K562 (cell line): Measurements from ENCODE around the gene STX1A. TPM values are rescaled to one million over a fixed set of nuclear protein-coding genes. Genes with fewer than 3 reads are reported as not detected.

Experiments
- ARNT ChIP-seq, 2 experiments: fragments of 450-650 bp; IDR thresholded peaks; 2 replicates each; pipeline ENCODE4 v1.6.1; 2016; ENCODE audit warnings: mild to moderate bottlenecking in 1 of 2
- CCNT2 ChIP-seq: IDR thresholded peaks from 2 replicates; pipeline ENCODE4 v1.6.1; 2011; ENCODE audit warnings: borderline replicate concordance, low read depth, mild to moderate bottlenecking, moderate library complexity, mixed read lengths, low read length; ENCODE audit not compliant: insufficient read length; ENCODE audit errors: extremely low read depth
- EHMT2 ChIP-seq: fragments of 450-650 bp; IDR thresholded peaks from 2 replicates; pipeline ENCODE4 v1.6.1; 2018; ENCODE audit warnings: antibody characterized with exemption
- ETV5 ChIP-seq: sonication (generic); formaldehyde crosslinking; IDR thresholded peaks from 2 replicates; pipeline ENCODE4 v1.4.0; 2020; ENCODE audit warnings: low read depth, mild to moderate bottlenecking, missing genetic modification reagents
- HDAC3 ChIP-seq: fragments of 450-650 bp; IDR thresholded peaks from 2 replicates; pipeline ENCODE4 v1.6.1; 2018; ENCODE audit warnings: borderline replicate concordance, mild to moderate bottlenecking, moderate library complexity; ENCODE audit not compliant: partially characterized antibody
- KAT7 ChIP-seq: sonication (generic); formaldehyde crosslinking; IDR thresholded peaks from 2 replicates; pipeline ENCODE4 v1.8.0; 2022; ENCODE audit warnings: missing genetic modification reagents, mild to moderate bottlenecking, borderline replicate concordance
- LCOR ChIP-seq: sonication (generic); formaldehyde crosslinking; IDR thresholded peaks from 2 replicates; pipeline ENCODE4 v1.8.0; 2022; ENCODE audit warnings: mild to moderate bottlenecking, missing genetic modification reagents
- POLR2AphosphoS5 ChIP-seq: IDR thresholded peaks from 2 replicates; pipeline ENCODE4 v1.6.1; 2011; ENCODE audit warnings: mild to moderate bottlenecking, low read depth, low read length, moderate library complexity; ENCODE audit not compliant: control insufficient read depth, insufficient read depth
- RAD21 ChIP-seq, 2 experiments: fragments of 250-450 bp in 1 of 2; fragments of 450-650 bp in 1 of 2; sonication (Bioruptor Pico) in 1 of 2; formaldehyde crosslinking in 1 of 2; IDR thresholded peaks in 1 of 2; conservative IDR thresholded peaks in 1 of 2; 2 replicates each; pipeline versions ENCODE4 v1.4.0 to v1.8.0; 2020 to 2022; ENCODE audit warnings: mild to moderate bottlenecking in 2 of 2, moderate library complexity in 1 of 2
- polyA plus RNA-seq, 8 experiments: library from polyadenylated mRNA; depleted of rRNA in 4 of 8; stranded (reverse) in 5 of 8; unstranded in 3 of 8; fragments of >200 nt; fragmentation: Nextera tagmentation in 2 of 8; fragmentation: Illumina TruSeq in 1 of 8; extraction: Ambion mirVana in 2 of 8; extraction: Trizol in 1 of 8; gene quantifications; 2 replicates each; pipeline versions ENCODE4 v1.2.1 to v1.2.3, GENCODE V29; 2011 to 2014; ENCODE audit warnings: inconsistent platforms in 1 of 8, missing spikeins in 1 of 8
- total RNA-seq, 7 experiments: library from RNA; depleted of rRNA in 6 of 7; stranded (reverse); fragments of >200 nt in 6 of 7; fragmentation: Illumina TruSeq in 2 of 7; extraction: Trizol in 2 of 7; gene quantifications; 2 replicates each; pipeline versions ENCODE4 v1.2.1 to v1.2.3, GENCODE V29; 2011 to 2021; ENCODE audit warnings: low replicate concordance in 1 of 7
- TF ChIP-seq, protein P1 (sequence below): fragments of 450-650 bp; IDR thresholded peaks from 2 replicates; pipeline ENCODE4 v1.6.1; 2016; ENCODE audit warnings: low read depth, mild to moderate bottlenecking, moderate library complexity
- TF ChIP-seq, protein P2 (sequence below), 2 experiments: fragments of 450-650 bp; IDR thresholded peaks; 2 replicates each; pipeline ENCODE4 v1.6.1; 2018; ENCODE audit warnings: mild to moderate bottlenecking in 2 of 2, low read depth in 1 of 2; ENCODE audit not compliant: partially characterized antibody in 2 of 2
- TF ChIP-seq, protein P3 (sequence below): sonication (generic); formaldehyde crosslinking; IDR thresholded peaks from 2 replicates; pipeline ENCODE4 v1.8.0; 2022; ENCODE audit warnings: missing genetic modification reagents, mild to moderate bottlenecking, moderate library complexity, borderline replicate concordance
- TF ChIP-seq, protein P4 (sequence below), 2 experiments: fragments of 450-650 bp in 1 of 2; sonication (generic) in 1 of 2; formaldehyde crosslinking in 1 of 2; IDR thresholded peaks in 1 of 2; conservative IDR thresholded peaks in 1 of 2; 2 replicates each; pipeline versions ENCODE4 v1.6.1 to v1.8.1; 2016 to 2023; ENCODE audit warnings: mild to moderate bottlenecking in 2 of 2, moderate library complexity in 2 of 2, inconsistent platforms in 1 of 2, missing genetic modification reagents in 1 of 2
- TF ChIP-seq, protein P5 (sequence below): sonication (generic); formaldehyde crosslinking; IDR thresholded peaks from 2 replicates; pipeline ENCODE4 v1.8.1; 2023; ENCODE audit warnings: mild to moderate bottlenecking, missing genetic modification reagents

STX1A gene
- total and polyA plus RNA-seq, 9 of the 15 experiments (the other 6 are each of a cell fraction or from before 2014, with no cell fraction given): 0.04 to 15.1 (median 6.3) TPM

DNA sequence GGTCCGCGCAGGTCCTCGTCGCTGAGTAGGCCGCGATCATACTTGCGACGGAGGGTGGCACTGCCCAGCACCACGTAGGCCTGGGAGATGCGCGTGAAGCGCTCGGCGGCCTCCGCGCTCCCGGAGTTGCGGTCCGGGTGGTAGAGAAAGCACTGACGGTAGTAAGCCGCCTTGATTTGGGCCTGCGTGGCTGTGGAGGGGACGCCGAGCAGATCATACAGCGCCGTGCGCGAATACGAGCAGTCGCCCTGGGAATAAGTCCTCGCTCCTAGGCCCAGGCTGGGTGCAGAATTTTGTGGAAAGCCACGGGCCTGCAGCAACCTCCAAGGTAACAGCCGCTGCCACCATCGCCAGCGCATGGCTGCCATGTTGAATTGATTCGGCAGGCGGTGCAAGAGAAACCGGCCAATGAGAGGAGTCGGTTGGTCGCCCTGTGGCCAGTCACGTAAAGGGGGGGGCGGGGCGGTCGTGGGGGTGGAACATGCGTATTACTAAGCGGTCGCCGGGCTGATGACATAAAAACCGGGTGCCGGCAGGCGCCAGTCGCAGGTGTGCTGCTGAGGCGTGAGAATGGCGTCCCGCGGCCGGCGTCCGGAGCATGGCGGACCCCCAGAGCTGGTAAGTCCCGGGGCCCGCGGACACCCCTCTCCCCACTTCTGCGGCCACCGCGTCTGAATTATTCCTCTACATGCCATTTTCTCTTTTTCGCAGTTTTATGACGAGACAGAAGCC, 36.2 kb downstream of the STX1A start, which contains the start of the genes BUD23 and DNAJC30 (continued):
- TF ChIP-seq RAD21 (CRISPR knock-in tag; conservative IDR thresholded peaks at IDR 0.05 in 1 of 2, IDR thresholded peaks at IDR 0.05 in 1 of 2) (0 out of 4 replicates have a peak, but pooled peaks of 1 of the 2 experiments have one; percentile 10), ARNT (IDR thresholded peaks at IDR 0.05) (no peak), ETV5 (CRISPR knock-in tag) (peak; percentile 51), EHMT2 (peak; percentile 47; the same call in 1 of the 2 replicates), CCNT2 (peak; percentile 58), LCOR (CRISPR knock-in tag) (peak; percentile 16), KAT7 (CRISPR knock-in tag) (peak; percentile 84; the same call in 1 of the 2 replicates), POLR2AphosphoS5 (peak; percentile 87), HDAC3 (no peak)
- TF ChIP-seq, protein P1, sequence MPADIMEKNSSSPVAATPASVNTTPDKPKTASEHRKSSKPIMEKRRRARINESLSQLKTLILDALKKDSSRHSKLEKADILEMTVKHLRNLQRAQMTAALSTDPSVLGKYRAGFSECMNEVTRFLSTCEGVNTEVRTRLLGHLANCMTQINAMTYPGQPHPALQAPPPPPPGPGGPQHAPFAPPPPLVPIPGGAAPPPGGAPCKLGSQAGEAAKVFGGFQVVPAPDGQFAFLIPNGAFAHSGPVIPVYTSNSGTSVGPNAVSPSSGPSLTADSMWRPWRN: no peak
- TF ChIP-seq, protein P2, sequence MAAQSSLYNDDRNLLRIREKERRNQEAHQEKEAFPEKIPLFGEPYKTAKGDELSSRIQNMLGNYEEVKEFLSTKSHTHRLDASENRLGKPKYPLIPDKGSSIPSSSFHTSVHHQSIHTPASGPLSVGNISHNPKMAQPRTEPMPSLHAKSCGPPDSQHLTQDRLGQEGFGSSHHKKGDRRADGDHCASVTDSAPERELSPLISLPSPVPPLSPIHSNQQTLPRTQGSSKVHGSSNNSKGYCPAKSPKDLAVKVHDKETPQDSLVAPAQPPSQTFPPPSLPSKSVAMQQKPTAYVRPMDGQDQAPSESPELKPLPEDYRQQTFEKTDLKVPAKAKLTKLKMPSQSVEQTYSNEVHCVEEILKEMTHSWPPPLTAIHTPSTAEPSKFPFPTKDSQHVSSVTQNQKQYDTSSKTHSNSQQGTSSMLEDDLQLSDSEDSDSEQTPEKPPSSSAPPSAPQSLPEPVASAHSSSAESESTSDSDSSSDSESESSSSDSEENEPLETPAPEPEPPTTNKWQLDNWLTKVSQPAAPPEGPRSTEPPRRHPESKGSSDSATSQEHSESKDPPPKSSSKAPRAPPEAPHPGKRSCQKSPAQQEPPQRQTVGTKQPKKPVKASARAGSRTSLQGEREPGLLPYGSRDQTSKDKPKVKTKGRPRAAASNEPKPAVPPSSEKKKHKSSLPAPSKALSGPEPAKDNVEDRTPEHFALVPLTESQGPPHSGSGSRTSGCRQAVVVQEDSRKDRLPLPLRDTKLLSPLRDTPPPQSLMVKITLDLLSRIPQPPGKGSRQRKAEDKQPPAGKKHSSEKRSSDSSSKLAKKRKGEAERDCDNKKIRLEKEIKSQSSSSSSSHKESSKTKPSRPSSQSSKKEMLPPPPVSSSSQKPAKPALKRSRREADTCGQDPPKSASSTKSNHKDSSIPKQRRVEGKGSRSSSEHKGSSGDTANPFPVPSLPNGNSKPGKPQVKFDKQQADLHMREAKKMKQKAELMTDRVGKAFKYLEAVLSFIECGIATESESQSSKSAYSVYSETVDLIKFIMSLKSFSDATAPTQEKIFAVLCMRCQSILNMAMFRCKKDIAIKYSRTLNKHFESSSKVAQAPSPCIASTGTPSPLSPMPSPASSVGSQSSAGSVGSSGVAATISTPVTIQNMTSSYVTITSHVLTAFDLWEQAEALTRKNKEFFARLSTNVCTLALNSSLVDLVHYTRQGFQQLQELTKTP (IDR thresholded peaks at IDR 0.05; ENCODE audit: low read depth in 1 of 2, partially characterized antibody in 2 of 2): peak in 1 of 2 experiments; percentile 41
- TF ChIP-seq, protein P3, sequence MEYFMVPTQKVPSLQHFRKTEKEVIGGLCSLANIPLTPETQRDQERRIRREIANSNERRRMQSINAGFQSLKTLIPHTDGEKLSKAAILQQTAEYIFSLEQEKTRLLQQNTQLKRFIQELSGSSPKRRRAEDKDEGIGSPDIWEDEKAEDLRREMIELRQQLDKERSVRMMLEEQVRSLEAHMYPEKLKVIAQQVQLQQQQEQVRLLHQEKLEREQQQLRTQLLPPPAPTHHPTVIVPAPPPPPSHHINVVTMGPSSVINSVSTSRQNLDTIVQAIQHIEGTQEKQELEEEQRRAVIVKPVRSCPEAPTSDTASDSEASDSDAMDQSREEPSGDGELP (CRISPR knock-in tag): peak; percentile 81
- TF ChIP-seq, protein P4, sequence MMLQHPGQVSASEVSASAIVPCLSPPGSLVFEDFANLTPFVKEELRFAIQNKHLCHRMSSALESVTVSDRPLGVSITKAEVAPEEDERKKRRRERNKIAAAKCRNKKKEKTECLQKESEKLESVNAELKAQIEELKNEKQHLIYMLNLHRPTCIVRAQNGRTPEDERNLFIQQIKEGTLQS (IDR thresholded peaks at IDR 0.05): peak; percentile 36; the same call in 1 of the 2 replicates
- TF ChIP-seq, protein P4 (CRISPR knock-in tag; conservative IDR thresholded peaks at IDR 0.05): 0 out of 2 replicates have a peak, but pooled peaks have one; percentile 63
- TF ChIP-seq, protein P5, sequence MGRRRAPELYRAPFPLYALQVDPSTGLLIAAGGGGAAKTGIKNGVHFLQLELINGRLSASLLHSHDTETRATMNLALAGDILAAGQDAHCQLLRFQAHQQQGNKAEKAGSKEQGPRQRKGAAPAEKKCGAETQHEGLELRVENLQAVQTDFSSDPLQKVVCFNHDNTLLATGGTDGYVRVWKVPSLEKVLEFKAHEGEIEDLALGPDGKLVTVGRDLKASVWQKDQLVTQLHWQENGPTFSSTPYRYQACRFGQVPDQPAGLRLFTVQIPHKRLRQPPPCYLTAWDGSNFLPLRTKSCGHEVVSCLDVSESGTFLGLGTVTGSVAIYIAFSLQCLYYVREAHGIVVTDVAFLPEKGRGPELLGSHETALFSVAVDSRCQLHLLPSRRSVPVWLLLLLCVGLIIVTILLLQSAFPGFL (CRISPR knock-in tag): peak; percentile 90; the same call in 1 of the 2 replicates
